NCI-H1048 (cell line): ENCODE data around the gene TDRD9.
"Not testable (repeated sequence)": the region's sequence is repeated elsewhere in the genome, so short reads cannot be mapped to it uniquely, and the experiment has no call there.

Experiments used
- DNase-seq: peaks from one replicate; lab custom pipeline; 2025; lab: John Stamatoyannopoulos, UW

The TDRD9 gene

DNA sequence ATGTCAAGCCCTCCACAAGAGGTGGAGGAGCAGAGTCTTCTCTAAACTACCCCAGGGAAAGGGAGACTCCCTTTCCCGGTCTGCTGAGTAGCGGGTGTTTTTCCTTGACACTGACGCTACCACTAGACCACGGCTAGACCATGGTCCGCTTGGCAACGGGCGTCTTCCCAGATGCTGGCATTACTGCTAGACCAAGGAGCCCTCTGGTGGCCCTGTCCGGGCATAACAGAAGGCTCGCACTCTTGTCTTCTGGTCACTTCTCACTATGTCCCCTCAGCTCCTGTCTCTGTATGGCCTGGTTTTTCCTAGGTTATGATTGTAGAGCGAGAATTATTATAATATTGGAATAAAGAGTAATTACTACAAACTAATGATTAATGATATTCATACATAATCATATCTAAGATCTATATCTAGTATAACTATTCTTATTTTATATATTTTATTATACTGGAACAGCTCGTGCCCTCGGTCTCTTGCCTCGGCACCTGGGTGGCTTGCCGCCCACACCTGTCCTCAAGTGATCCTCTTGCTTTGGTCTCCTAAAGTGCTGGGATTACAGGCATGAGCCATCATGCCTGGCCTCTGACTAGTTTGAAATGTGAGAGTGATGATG, 52.5 kb downstream of the TDRD9 start:
- DNase-seq, result not testable (repeated sequence)

- DNase-seq, result no peak
These were observed 55.9 kb downstream of the TDRD9 start for GRCh38 chr14:103984196-103984595.

DNA sequence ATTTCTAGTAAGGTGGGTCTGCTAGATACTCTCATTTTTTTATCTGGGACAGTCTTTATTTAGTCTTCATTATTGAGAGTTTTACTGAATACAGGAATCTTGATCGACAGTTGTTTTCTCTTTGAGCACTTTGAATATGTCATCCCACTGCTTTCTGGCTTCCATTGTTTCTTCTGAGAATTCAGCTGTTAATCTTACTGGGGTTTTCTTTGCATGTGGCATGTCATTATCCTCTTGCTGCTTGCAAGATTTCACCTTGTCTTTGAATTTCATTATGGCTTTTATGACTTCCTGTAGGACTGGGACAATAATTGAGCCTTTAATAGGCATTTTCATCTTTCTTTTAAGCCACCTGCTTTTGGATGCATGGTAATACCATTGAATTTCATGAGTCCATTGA, 60.8 kb downstream of the TDRD9 start:
- no peak for DNase-seq

DNA sequence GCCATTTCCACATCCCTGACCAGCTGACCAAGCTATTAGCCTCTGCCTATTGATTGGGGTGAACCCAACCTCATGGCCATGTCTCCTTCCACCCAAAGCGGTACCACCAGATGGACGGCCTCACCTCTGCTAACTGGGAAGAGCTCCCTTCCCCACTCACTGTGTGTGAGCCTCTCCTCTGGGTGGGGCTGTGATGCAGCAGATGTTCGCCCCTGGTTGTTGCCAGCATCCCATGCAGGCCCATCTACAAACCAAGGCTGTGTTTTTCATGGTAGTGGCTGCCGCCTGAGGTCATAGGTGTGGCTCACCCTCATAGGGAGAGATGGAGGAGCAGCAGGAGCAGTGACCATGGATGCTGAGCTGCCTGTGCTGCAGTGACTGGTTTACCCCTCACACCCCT, 61.7 kb downstream of the TDRD9 start:
- DNase-seq, result no peak

DNA sequence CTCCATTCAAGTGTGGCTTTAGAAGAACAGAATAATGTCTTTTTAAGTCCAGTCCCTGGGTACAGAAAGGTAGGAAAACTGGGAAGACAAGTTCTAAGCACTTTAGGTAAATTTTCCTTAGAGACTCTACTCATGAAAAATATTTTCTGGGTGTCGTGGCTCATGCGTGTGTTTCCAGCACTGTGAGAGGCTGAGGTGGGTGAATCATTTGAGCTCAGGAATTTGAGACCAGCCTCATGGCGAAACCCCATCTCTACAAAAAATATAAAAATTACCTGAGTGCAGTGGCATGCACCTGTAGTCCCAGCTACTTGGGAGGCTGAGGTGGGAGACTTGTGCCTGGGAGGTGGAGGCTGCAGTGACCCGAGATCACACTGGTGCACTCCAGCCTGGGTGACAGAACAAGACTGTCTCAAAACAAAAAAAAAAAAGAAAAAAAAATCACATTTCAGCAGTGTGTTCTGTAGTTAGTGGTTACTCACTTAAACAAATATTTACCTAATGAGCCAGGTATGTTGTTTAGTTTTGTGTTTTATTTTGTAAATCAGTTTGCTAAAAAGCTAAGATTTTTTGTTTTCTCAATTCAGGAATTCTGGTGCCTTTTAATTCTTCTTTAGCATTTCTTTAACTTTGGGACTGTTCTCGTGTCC, 66.4 kb downstream of the TDRD9 start:
- DNase-seq, result no peak

DNA sequence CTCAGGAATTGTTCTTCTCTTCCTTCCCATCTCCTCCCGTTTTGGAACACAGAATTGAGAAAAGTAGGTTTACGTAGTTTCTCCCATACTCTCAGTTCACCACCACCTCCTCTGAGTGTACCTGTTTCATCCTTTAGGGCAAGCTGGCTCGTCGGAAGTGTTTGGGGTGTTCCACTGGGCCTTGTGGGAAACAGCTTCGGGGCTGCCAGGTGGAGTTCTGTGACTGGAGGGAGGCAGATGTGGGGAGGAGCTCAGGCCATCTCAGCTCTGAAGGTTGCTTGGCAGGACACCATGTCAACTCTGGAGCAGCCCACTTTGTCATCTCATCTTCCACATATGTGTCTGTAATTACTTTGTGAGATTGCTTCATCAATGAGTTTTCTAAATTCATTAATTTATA, 67.6 kb downstream of the TDRD9 start:
- DNase-seq, result no peak

GRCh38 chr14:103997391-103997790, 69.1 kb downstream of the TDRD9 start:
- DNase-seq, result no peak

DNA sequence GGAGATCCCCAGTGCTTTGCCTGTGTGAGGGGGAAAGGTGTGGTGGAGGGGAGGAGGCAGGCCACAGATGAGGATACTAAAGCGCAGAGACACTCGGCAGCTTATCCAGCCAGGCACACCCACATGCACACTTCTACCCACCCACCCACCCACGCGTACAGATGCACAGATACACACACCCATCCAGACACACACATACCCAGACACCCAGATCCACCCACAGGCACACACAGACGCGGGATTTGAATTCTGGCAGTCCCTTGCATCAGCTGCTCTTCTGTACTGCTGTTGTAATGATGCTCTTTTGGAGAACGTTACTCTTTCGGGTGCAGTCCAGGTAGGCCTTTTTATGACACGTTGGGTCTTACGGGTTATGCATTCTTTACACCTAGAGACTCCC, 69.8 kb downstream of the TDRD9 start:
- DNase-seq, result no peak

DNA sequence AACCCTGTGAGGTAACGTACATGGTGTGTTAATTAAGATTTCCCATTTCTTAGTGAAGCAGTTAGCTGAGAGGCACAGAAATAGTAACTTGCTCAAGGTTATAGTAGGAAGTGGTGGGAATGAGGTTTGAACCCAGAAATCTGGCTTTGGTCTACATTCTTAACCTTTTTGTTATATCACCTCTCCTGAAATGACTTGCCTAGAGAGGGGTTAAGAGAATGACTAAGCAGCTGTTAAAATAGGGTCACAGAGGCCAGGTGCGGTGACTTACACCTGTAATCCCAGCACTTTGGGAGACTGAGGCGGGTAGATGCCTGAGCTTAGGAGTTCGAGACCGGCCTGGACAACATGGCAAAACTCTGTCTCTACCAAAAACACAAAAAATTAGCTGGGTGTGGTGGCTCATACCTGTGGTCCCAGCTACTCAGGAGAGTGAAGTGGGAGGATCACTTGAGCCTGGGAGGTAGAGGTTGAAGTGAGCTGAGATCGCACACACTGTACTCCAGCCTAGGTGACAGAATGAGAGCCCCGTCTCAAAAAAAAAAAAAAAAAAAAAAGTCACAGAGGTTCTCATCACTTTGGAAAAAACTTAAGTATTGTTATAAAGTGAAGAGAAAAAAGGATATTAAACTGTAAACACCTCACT, 71.7 kb downstream of the TDRD9 start:
- DNase-seq, result no peak

DNA sequence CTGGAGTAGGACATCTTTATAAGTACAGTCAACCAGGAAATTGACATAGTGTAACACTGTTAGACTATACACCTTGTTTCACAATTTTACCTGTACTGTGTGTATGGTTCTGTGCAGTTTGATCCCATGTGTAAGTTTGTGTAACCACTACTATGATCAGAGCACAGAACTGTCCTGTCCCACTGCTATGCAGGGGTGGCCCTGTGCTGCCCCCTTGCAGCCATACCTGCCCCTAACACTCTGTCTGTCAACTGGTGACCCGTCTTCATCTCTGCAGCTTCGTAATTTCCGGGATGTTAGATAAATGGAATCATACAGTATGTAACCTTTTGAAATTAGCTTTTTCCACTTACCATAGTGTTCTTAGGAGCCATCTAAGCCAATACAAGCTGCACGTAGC, 72.7 kb downstream of the TDRD9 start:
- no peak for DNase-seq

DNA sequence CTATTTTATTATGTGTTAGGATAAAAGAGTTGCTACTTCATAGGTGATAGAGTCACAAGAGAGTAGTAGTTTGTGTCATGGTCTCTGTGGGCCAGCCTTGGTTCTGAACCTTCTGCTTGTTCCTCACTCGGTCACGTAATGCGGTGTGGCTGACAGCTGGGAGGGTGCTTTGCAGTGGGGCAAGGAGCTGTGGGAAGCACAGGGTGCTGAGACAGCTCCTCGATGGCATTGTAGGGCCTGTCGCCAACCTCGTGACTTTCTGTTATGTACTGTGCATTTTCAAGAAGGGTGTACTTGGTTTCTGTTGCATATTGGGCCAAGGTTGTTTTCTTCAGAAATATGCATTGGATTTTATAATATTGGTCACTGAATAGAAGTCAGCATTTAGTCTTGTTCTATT, 75.4 kb downstream of the TDRD9 start:
- no peak for DNase-seq

- DNase-seq, result no peak
These were observed 76.6 kb downstream of the TDRD9 start for GRCh38 chr14:104004849-104005248.

- DNase-seq, result no peak
These were observed 77.2 kb downstream of the TDRD9 start for GRCh38 chr14:104005489-104005888.

- no peak for DNase-seq
These were observed 78.9 kb downstream of the TDRD9 start for GRCh38 chr14:104007121-104007520.

DNA sequence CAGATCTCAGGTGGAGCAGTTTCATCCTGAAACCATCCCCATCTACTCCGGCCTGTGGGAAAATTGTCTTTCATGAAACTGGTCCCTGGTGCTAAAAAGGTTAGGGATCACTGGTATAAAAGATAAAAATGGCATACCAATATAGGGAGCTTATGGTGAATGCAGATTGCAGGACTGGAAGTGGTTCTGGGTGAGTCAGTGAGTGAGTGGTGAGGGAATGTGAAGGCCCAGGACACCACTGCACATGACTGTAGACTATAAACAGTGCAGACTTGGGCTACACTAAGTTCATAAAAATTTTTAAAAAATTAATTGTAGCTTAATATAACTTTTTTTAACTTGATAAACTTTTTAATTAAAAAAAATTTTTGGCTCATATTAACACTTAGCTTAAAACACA, 81.0 kb downstream of the TDRD9 start:
- no peak for DNase-seq

DNA sequence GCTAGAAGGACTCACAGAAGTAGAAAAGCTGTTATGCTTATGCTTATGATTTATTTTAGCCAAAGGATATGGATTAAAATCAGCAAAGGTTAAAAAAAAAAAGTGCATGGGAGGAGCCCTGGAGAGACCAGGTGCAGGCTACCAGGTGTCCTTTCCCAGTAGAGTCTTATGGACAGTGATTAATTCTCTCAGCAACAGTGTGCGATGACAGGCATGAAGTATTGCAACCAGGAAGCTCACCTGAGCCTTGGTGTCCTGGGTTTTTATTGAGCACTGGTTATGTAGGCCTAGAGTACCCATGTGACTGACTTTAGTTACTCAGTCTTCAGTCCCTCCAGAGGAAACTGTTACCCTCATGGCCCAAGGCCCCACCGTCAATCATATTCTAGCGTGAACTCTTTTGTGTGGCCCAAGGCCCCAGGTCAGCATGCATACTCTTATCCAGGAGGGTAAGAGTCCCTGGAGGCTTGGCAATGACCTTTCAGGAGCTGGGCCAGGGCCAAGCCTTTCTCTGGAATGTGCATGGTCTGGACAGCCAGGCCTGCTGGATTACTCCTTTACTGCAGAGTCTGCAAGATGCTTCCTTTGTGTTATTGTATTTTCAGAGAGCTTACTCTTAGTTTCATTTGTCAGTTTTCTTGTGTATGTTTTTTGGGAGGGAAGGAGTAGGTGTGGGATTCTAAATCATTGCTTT, 83.7 kb downstream of the TDRD9 start:
- DNase-seq, result no peak

DNA sequence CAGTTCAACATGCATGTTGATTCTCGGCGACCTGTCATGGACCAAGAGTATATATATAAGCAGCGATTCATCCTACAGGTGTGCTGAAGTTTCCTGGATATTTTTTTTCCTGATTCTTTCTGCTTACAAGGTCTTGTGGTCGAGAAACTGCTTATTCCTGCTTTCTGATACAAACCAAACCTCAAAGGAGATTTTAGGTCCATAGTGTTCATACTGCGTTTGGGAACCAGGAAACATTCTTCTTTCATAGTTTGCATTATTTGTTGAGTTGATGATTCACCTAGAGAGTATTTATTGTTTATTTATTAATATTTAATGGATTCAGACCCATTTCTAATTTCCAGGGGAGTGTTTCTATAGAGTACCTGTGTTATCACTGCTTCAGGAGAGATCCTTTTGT, 86.5 kb downstream of the TDRD9 start:
- DNase-seq, result no peak

- no peak for DNase-seq
These were observed 88.8 kb downstream of the TDRD9 start for GRCh38 chr14:104016873-104017650.

GRCh38 chr14:104019029-104019428, 90.8 kb downstream of the TDRD9 start:
- no peak for DNase-seq

DNA sequence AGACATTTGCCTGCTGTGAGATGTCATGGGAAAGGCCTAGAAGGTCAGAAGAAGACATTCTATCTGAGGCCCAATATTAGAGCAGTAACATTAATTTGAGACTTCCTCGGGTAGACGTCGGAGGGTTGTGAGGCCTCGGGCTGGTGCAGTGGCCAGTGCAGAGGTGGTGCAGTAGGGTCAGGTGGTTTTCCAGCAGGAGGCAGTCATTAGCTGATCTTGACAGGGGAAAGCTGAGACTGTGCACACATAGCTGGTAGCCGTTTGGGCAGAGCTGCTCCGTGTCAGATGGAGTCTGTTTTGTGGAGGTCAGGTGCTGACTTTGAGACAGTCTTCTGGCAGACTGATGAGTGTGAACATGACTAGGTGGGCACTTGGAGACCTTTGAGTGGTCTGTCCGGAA, 91.5 kb downstream of the TDRD9 start:
- no peak for DNase-seq

DNA sequence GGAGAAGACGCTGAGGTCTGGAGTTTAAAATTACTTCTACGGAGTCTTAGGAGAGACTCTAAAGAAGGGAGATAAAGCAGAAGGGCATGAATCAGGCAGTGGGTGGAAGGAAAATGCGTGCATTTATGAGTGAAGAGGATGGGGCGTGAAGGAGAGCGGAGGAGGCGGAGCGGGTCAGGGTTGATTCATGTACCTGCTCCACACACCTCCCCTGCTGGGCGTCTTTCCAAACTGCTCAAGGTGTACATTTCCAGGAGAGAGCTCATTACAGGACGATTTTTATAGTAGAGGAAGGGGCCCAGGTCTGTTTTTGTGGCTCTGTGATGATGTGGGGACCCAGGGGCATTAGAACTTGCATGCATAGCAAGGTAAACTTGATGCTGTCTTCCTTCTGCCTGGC, 92.2 kb downstream of the TDRD9 start:
- no peak for DNase-seq

- no peak for DNase-seq
These were observed 95.2 kb downstream of the TDRD9 start for GRCh38 chr14:104023325-104024055.
